RWPE1 (cell line): ENCODE measurements around the gene SEMA3E.

Experiments used
- CTCF ChIA-PET: fragments of 350-600 bp; sonication (Branson Sonifier 250); formaldehyde crosslinking; extraction: SDS; loops from one replicate; lab custom pipeline; 2021; lab: Yijun Ruan, JAX
- POLR2A ChIA-PET: fragments of 400-600 bp; formaldehyde crosslinking; extraction: SDS; loops from one replicate; lab custom pipeline; 2020; ENCODE audit warnings: antibody characterized with exemption; ENCODE audit not compliant: low non-redundant PET; lab: Yijun Ruan, JAX
- DNase-seq: peaks from one replicate; pipeline ENCODE4 v3.0.0; 2012; ENCODE audit warnings: low spot score
- H3K27ac ChIP-seq: fragments of 450-650 bp; 2 replicates; pipeline ENCODE4 v1.5.1; 2017
- CTCF ChIP-seq: fragments of 450-650 bp; conservative IDR thresholded peaks from 2 replicates; pipeline ENCODE4 v1.5.1; 2017; ENCODE audit warnings: low read depth, mild to moderate bottlenecking

SEMA3E gene

GRCh38 chr7:83550100-83550499, 98.8 kb downstream of the SEMA3E start:
- POLR2A ChIA-PET, result no interaction called here
- no peak for TF ChIP-seq CTCF
- DNase-seq, result peak; percentile 4
- CTCF ChIA-PET, result no interaction called here
- H3K27ac ChIP-seq, result no peak overlapping the region

- POLR2A ChIA-PET, result no interaction called here
- TF ChIP-seq CTCF, result no peak
- CTCF ChIA-PET, result no interaction called here
- H3K27ac ChIP-seq, result no peak overlapping the region
- no peak for DNase-seq
These were observed 100.7 kb downstream of the SEMA3E start for GRCh38 chr7:83548250-83548649.

GRCh38 chr7:83547526-83547925, 101.4 kb downstream of the SEMA3E start:
- no peak overlapping the region for H3K27ac ChIP-seq
- peak; percentile 23 for DNase-seq
- CTCF ChIA-PET, result interaction anchor here (0.7 kb wide), 1 partner anchor 1467 kb away, joined by 3 read pairs; no protein-coding TSS in a partner anchor
- no peak for TF ChIP-seq CTCF
- POLR2A ChIA-PET, result no interaction called here

- peak; percentile 34 for DNase-seq
- no peak overlapping the region for H3K27ac ChIP-seq
- ChIA-PET CTCF (no interaction called here), POLR2A (no interaction called here)
- no peak for TF ChIP-seq CTCF
These were observed 102.4 kb downstream of the SEMA3E start for GRCh38 chr7:83546586-83546985.

GRCh38 chr7:83541187-83541960, 107.6 kb downstream of the SEMA3E start:
- H3K27ac ChIP-seq, result no peak overlapping the region
- ChIA-PET POLR2A (no interaction called here), CTCF (no interaction called here)
- no peak for DNase-seq
- no peak for TF ChIP-seq CTCF

- ChIA-PET POLR2A (no interaction called here), CTCF (no interaction called here)
- TF ChIP-seq CTCF, result no peak
- H3K27ac ChIP-seq, result no peak overlapping the region
- no peak for DNase-seq
These were observed 114.5 kb downstream of the SEMA3E start for GRCh38 chr7:83534488-83534887.
